ENCODE data around the gene TTC27. TPM values are rescaled to one million over a fixed set of nuclear protein-coding genes. Genes with fewer than 3 reads are reported as not detected.
A peak's percentile ranks its signal among the peaks of the same experiment; 100 is the strongest.
"Not testable (repeated sequence)": the region's sequence is repeated elsewhere in the genome, so short reads cannot be mapped to it uniquely, and the experiment has no call there.

Gene TTC27
- total RNA-seq, 1 donor from 2014 or later = 14.7 TPM

- DNase-seq (ENCODE audit: low read depth in 2 of 2) = peak in 1 of 2 donors; percentile 83
Measured at GRCh38 chr2:32719933-32720716, 92.3 kb downstream of the TTC27 start.

GRCh38 chr2:32720771-32721170 is 92.9 kb downstream of the TTC27 start:
- DNase-seq (ENCODE audit: low read depth in 2 of 2) = no peak

- DNase-seq (ENCODE audit: low read depth in 2 of 2) = no peak
Measured at GRCh38 chr2:32721376-32721775, 93.5 kb downstream of the TTC27 start.

- DNase-seq (ENCODE audit: low read depth in 2 of 2) = no peak
Measured at GRCh38 chr2:32723467-32724079, 95.7 kb downstream of the TTC27 start.

- DNase-seq (ENCODE audit: low read depth in 2 of 2) = not testable (repeated sequence)
Measured at GRCh38 chr2:32726678-32727077, 98.8 kb downstream of the TTC27 start.

- DNase-seq (ENCODE audit: low read depth in 2 of 2) = no peak
Measured at GRCh38 chr2:32727157-32727556, 99.3 kb downstream of the TTC27 start.

GRCh38 chr2:32730958-32731357 is 103.1 kb downstream of the TTC27 start:
- not testable (repeated sequence) for DNase-seq (ENCODE audit: low read depth in 2 of 2)

- DNase-seq (ENCODE audit: low read depth in 2 of 2) = no peak
Measured at GRCh38 chr2:32732120-32732519, 104.3 kb downstream of the TTC27 start.

GRCh38 chr2:32732912-32733472 is 105.1 kb downstream of the TTC27 start:
- no peak for DNase-seq (ENCODE audit: low read depth in 2 of 2)

GRCh38 chr2:32735348-32735747 is 107.5 kb downstream of the TTC27 start:
- DNase-seq (ENCODE audit: low read depth in 2 of 2) = no peak

GRCh38 chr2:32738939-32739338 is 111.1 kb downstream of the TTC27 start:
- no peak for DNase-seq (ENCODE audit: low read depth in 2 of 2)

GRCh38 chr2:32739664-32740063 is 111.8 kb downstream of the TTC27 start:
- no peak for DNase-seq (ENCODE audit: low read depth in 2 of 2)

- DNase-seq (ENCODE audit: low read depth in 2 of 2) = no peak
Measured at GRCh38 chr2:32741575-32741974, 113.7 kb downstream of the TTC27 start.

- DNase-seq (ENCODE audit: low read depth in 2 of 2) = no peak
Measured at GRCh38 chr2:32742376-32742775, 114.5 kb downstream of the TTC27 start.

- DNase-seq (ENCODE audit: low read depth in 2 of 2) = no peak
Measured at GRCh38 chr2:32743480-32744236, 115.8 kb downstream of the TTC27 start.

GRCh38 chr2:32745191-32745590 is 117.3 kb downstream of the TTC27 start:
- DNase-seq (ENCODE audit: low read depth in 2 of 2) = peak in 1 of 2 donors; percentile 11

- DNase-seq (ENCODE audit: low read depth in 2 of 2) = no peak
Measured at GRCh38 chr2:32745675-32746074, 117.8 kb downstream of the TTC27 start.

- no peak for DNase-seq (ENCODE audit: low read depth in 2 of 2)
Measured at GRCh38 chr2:32746669-32747068, 118.8 kb downstream of the TTC27 start.

GRCh38 chr2:32748158-32748557 is 120.3 kb downstream of the TTC27 start:
- no peak for DNase-seq (ENCODE audit: low read depth in 2 of 2)

- DNase-seq (ENCODE audit: low read depth in 2 of 2) = no peak
Measured at GRCh38 chr2:32750880-32751279, 123.0 kb downstream of the TTC27 start.

- DNase-seq (ENCODE audit: low read depth in 2 of 2) = peak in 1 of 2 donors; percentile 12
Measured at GRCh38 chr2:32752205-32752604, 124.4 kb downstream of the TTC27 start.

- DNase-seq (ENCODE audit: low read depth in 2 of 2) = no peak
Measured at GRCh38 chr2:32752952-32753351, 125.1 kb downstream of the TTC27 start.
